K562 (cell line): Measurements from ENCODE around the gene FES. TPM values are rescaled to one million over a fixed set of nuclear protein-coding genes. Genes with fewer than 3 reads are reported as not detected.

Experiments
- ARID1B ChIP-seq: fragments of 450-650 bp; IDR thresholded peaks from 2 replicates; pipeline ENCODE4 v1.6.1; 2016; ENCODE audit warnings: antibody characterized with exemption, mild to moderate bottlenecking, inconsistent platforms
- CHD7 ChIP-seq: fragments of 200-600 bp; sonication (generic); IDR thresholded peaks from one replicate; pipeline ENCODE4 v1.6.1; 2012; ENCODE audit warnings: mild to moderate bottlenecking, low read depth, low read length, inconsistent platforms
- FOXK2 ChIP-seq, 2 experiments: fragments of 450-650 bp; IDR thresholded peaks in 1 of 2; conservative IDR thresholded peaks in 1 of 2; 2 replicates each; pipeline ENCODE4 v1.6.1; 2016; ENCODE audit warnings: low read depth in 2 of 2, mild to moderate bottlenecking in 1 of 2
- MTF1 ChIP-seq: fragments of 250-450 bp; sonication (Bioruptor Pico); IDR thresholded peaks from 2 replicates; pipeline ENCODE4 v1.9.0; 2021; ENCODE audit warnings: moderate library complexity, mild to moderate bottlenecking, inconsistent platforms, borderline replicate concordance
- NKRF ChIP-seq: fragments of 450-650 bp; IDR thresholded peaks from 2 replicates; pipeline ENCODE4 v1.6.1; 2016; ENCODE audit warnings: borderline replicate concordance
- NR1H2 ChIP-seq: sonication (generic); formaldehyde crosslinking; IDR thresholded peaks from 2 replicates; pipeline ENCODE4 v1.4.0; 2020; ENCODE audit warnings: mild to moderate bottlenecking, missing genetic modification reagents
- SP1 ChIP-seq: sonication (generic); formaldehyde crosslinking; IDR thresholded peaks from 2 replicates; pipeline ENCODE4 v1.8.1; 2022; ENCODE audit warnings: mild to moderate bottlenecking, missing genetic modification reagents
- SRSF9 ChIP-seq: fragments of 200-400 bp; formaldehyde crosslinking; IDR thresholded peaks from 2 replicates; pipeline ENCODE4 v1.6.1; 2017; ENCODE audit warnings: low read depth, low read length, borderline replicate concordance
- TSHZ1 ChIP-seq: fragments of 250-450 bp; sonication (Bioruptor Pico); IDR thresholded peaks from 2 replicates; pipeline ENCODE4 v1.4.0; 2020; ENCODE audit warnings: mild to moderate bottlenecking, moderate library complexity
- polyA plus RNA-seq, 8 experiments: library from polyadenylated mRNA; depleted of rRNA in 4 of 8; stranded (reverse) in 5 of 8; unstranded in 3 of 8; fragments of >200 nt; fragmentation: Nextera tagmentation in 2 of 8; fragmentation: Illumina TruSeq in 1 of 8; extraction: Ambion mirVana in 2 of 8; extraction: Trizol in 1 of 8; gene quantifications; 2 replicates each; pipeline versions ENCODE4 v1.2.1 to v1.2.3, GENCODE V29; 2011 to 2014; ENCODE audit warnings: inconsistent platforms in 1 of 8, missing spikeins in 1 of 8
- total RNA-seq, 7 experiments: library from RNA; depleted of rRNA in 6 of 7; stranded (reverse); fragments of >200 nt in 6 of 7; fragmentation: Illumina TruSeq in 2 of 7; extraction: Trizol in 2 of 7; gene quantifications; 2 replicates each; pipeline versions ENCODE4 v1.2.1 to v1.2.3, GENCODE V29; 2011 to 2021; ENCODE audit warnings: low replicate concordance in 1 of 7

FES gene
- total and polyA plus RNA-seq, 9 of the 15 experiments (the other 6 are each of a cell fraction or from before 2014, with no cell fraction given) = 0.38 to 2.6 (median 0.82) TPM

- TF ChIP-seq NR1H2 (CRISPR knock-in tag) (no peak), ARID1B (no peak), FOXK2 (conservative IDR thresholded peaks at IDR 0.05 in 1 of 2, IDR thresholded peaks at IDR 0.05 in 1 of 2; ENCODE audit: low read depth in 2 of 2) (peak; percentile 58 to 64; a peak in 3 of 4 replicates), MTF1 (CRISPR knock-in tag) (0 out of 2 replicates have a peak, but pooled peaks have one; percentile 27), SRSF9 (no peak), SP1 (CRISPR knock-in tag) (peak; percentile 62; the same call in 1 of the 2 replicates), NKRF (peak; percentile 71; the same call in 1 of the 2 replicates), TSHZ1 (CRISPR knock-in tag) (no peak), CHD7 (no peak)
Observed at GRCh38 chr15:90902040-90902839, 17.9 kb downstream of the FES start (continued).
